DOHH2 (cell line): Measurements from ENCODE around the gene SLCO2A1.

Experiments
- EZH2phosphoT487 ChIP-seq: fragments of 200-600 bp; sonication (generic); IDR thresholded peaks from 2 replicates; pipeline ENCODE4 v1.6.1; 2017; ENCODE audit warnings: borderline replicate concordance, mild to moderate bottlenecking, antibody characterized with exemption, low read length, moderate library complexity, mixed read lengths
- TF ChIP-seq, protein P1 (sequence below): fragments of 200-600 bp; sonication (generic); IDR thresholded peaks from one replicate; pipeline ENCODE4 v1.5.1; 2014; ENCODE audit warnings: antibody characterized with exemption, mild to moderate bottlenecking, low read depth, low read length; ENCODE audit not compliant: poor library complexity, severe bottlenecking

DNA sequence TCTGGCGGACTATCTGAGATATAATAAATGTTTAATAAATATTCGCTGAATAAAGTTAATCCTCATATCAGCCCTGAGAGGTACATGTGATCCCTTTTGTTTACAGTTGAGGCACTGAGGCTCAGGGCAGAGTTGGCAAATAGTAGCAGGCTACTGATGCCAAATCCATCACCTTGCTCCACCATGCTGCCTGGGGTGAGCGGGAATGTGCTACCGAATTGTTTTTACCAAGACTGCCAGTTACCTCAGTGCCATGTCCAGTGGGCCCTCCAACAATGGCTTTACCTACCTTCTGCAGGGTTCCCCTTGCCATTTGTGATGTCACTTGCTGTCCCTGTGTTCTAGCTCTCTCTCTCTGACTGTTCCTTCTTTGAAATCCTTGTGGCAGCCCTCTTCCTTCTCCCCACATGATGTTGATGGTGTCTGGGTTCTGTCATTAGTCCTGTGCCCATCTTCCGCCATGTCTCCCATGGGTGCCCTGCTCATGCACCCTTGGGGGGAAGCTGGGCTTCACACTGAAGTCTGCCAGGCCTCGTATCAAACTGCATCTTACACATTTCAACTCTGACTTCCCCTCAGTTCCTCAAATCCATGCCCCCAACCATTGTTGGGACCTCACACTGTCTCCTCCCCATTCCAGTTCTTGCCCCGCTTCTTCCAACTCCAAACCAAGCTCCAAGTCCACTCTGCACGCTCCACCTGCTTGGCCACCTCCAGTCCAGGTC lies 35.4 kb downstream of the SLCO2A1 start:
- TF ChIP-seq, protein P1, sequence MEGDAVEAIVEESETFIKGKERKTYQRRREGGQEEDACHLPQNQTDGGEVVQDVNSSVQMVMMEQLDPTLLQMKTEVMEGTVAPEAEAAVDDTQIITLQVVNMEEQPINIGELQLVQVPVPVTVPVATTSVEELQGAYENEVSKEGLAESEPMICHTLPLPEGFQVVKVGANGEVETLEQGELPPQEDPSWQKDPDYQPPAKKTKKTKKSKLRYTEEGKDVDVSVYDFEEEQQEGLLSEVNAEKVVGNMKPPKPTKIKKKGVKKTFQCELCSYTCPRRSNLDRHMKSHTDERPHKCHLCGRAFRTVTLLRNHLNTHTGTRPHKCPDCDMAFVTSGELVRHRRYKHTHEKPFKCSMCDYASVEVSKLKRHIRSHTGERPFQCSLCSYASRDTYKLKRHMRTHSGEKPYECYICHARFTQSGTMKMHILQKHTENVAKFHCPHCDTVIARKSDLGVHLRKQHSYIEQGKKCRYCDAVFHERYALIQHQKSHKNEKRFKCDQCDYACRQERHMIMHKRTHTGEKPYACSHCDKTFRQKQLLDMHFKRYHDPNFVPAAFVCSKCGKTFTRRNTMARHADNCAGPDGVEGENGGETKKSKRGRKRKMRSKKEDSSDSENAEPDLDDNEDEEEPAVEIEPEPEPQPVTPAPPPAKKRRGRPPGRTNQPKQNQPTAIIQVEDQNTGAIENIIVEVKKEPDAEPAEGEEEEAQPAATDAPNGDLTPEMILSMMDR: no peak
- no peak for TF ChIP-seq EZH2phosphoT487
